Choroid plexus epithelial cell (primary cell): ENCODE results near the gene AKR1D1.
"Not testable (repeated sequence)": the region's sequence is repeated elsewhere in the genome, so short reads cannot be mapped to it uniquely, and the experiment has no call there.

Experiments
- DNase-seq: peaks from one replicate; pipeline ENCODE4 v3.0.0-alpha.2; 2010; ENCODE audit warnings: low read depth
- H3K4me3 ChIP-seq: 2 replicates; pipeline ENCODE4 v1.5.1; 2011; ENCODE audit warnings: low read depth, mild to moderate bottlenecking, control low read depth, low read length, moderate library complexity
- TF ChIP-seq, protein P1 (sequence below): conservative IDR thresholded peaks from 2 replicates; pipeline ENCODE4 v1.5.1; 2011; ENCODE audit warnings: low read depth, mild to moderate bottlenecking, control low read depth, inconsistent platforms, low read length, moderate library complexity

Gene AKR1D1

GRCh38 chr7:138033241-138033640 is 43.0 kb upstream of the AKR1D1 start:
- TF ChIP-seq, protein P1, sequence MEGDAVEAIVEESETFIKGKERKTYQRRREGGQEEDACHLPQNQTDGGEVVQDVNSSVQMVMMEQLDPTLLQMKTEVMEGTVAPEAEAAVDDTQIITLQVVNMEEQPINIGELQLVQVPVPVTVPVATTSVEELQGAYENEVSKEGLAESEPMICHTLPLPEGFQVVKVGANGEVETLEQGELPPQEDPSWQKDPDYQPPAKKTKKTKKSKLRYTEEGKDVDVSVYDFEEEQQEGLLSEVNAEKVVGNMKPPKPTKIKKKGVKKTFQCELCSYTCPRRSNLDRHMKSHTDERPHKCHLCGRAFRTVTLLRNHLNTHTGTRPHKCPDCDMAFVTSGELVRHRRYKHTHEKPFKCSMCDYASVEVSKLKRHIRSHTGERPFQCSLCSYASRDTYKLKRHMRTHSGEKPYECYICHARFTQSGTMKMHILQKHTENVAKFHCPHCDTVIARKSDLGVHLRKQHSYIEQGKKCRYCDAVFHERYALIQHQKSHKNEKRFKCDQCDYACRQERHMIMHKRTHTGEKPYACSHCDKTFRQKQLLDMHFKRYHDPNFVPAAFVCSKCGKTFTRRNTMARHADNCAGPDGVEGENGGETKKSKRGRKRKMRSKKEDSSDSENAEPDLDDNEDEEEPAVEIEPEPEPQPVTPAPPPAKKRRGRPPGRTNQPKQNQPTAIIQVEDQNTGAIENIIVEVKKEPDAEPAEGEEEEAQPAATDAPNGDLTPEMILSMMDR: no peak
- H3K4me3 ChIP-seq: no peak overlapping the region
- no peak for DNase-seq

- TF ChIP-seq, protein P1: no peak
- no peak overlapping the region for H3K4me3 ChIP-seq
- no peak for DNase-seq
Observed at GRCh38 chr7:138036135-138036534, 40.1 kb upstream of the AKR1D1 start.

GRCh38 chr7:138040063-138040462 is 36.2 kb upstream of the AKR1D1 start:
- DNase-seq: not testable (repeated sequence)

GRCh38 chr7:138044897-138045296 is 31.4 kb upstream of the AKR1D1 start:
- no peak for DNase-seq
- TF ChIP-seq, protein P1: no peak

More at GRCh38 chr7:138040063-138040462, 36.2 kb upstream of the AKR1D1 start:
- H3K4me3 ChIP-seq: not testable (repeated sequence)

GRCh38 chr7:138047907-138048306 is 28.4 kb upstream of the AKR1D1 start:
- DNase-seq: no peak
- TF ChIP-seq, protein P1: no peak
- H3K4me3 ChIP-seq: no peak overlapping the region

More at GRCh38 chr7:138044897-138045296, 31.4 kb upstream of the AKR1D1 start:
- H3K4me3 ChIP-seq: no peak overlapping the region

GRCh38 chr7:138049505-138050116 is 26.6 kb upstream of the AKR1D1 start:
- TF ChIP-seq, protein P1: no peak
- no peak for DNase-seq
- no peak overlapping the region for H3K4me3 ChIP-seq

GRCh38 chr7:138051712-138052247 is 24.5 kb upstream of the AKR1D1 start:
- H3K4me3 ChIP-seq, DNase-seq: not testable (repeated sequence)

DNA sequence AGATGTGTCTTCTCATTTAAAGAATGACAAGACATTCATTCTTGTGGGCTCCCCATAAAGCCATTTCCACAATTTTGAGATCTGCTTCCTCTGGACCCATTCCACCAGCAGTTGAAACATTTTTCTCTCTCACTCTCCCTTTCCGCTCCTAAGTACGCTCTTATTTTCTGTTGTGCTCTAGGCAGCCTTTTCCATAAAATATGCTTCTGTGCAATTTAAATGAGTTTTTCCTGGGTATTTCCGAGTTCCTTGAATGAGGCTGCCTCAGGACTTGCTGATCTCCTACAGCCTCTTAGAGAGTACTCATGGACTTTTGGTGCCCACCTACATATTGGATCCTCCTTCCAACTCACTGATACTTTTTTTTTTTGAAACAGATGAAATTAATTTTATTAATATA is 23.6 kb upstream of the AKR1D1 start:
- TF ChIP-seq, protein P1: no peak
- no peak overlapping the region for H3K4me3 ChIP-seq
- no peak for DNase-seq

DNA sequence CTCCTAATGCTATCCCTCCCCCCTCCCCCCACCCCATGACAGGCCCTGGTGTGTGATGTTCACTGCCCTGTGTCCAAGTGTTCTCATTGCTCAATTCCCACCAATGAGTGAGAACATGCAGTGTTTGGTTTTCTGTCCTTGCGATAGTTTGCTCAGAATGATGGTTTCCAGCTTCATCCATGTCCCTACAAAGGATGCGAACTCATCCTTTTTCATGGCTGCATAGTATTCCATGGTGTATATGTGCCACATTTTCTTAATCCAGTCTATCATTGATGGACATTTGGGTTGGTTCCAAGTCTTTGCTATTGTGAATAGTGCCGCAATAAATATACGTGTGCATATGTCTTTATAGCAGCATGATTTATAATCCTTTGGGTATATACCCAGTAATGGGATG is 20.6 kb upstream of the AKR1D1 start:
- DNase-seq, H3K4me3 ChIP-seq: not testable (repeated sequence)
